GM21423 (cell line): Measurements from ENCODE around the gene PLPP4.
"Not testable (repeated sequence)": the region's sequence is repeated elsewhere in the genome, so short reads cannot be mapped to it uniquely, and the experiment has no call there.

Source experiments
- ATAC-seq: cut with Tn5 transposase; IDR thresholded peaks from one replicate; pipeline ENCODE4 v1.9.1; 2021; ENCODE audit warnings: mild to moderate bottlenecking, moderate library complexity; ENCODE audit not compliant: unreplicated experiment

Gene PLPP4

GRCh38 chr10:120485946-120486345, 28.9 kb downstream of the PLPP4 start:
- ATAC-seq, result no peak

- ATAC-seq, result no peak
These were observed 29.7 kb downstream of the PLPP4 start for GRCh38 chr10:120486671-120487205.

GRCh38 chr10:120490288-120490687, 33.3 kb downstream of the PLPP4 start:
- ATAC-seq, result no peak

GRCh38 chr10:120492346-120492745, 35.3 kb downstream of the PLPP4 start:
- no peak for ATAC-seq

- ATAC-seq, result peak; percentile 65
These were observed 36.6 kb downstream of the PLPP4 start for GRCh38 chr10:120493411-120494312.

GRCh38 chr10:120494313-120494710, 37.3 kb downstream of the PLPP4 start:
- ATAC-seq, result no peak

- no peak for ATAC-seq
These were observed 38.4 kb downstream of the PLPP4 start for GRCh38 chr10:120495226-120496009.

- ATAC-seq, result no peak
These were observed 42.9 kb downstream of the PLPP4 start for GRCh38 chr10:120499883-120500282.

GRCh38 chr10:120503689-120504088, 46.7 kb downstream of the PLPP4 start:
- no peak for ATAC-seq

GRCh38 chr10:120504227-120504626, 47.2 kb downstream of the PLPP4 start:
- ATAC-seq, result not testable (repeated sequence)

- ATAC-seq, result no peak
These were observed 48.0 kb downstream of the PLPP4 start for GRCh38 chr10:120505056-120505455.

GRCh38 chr10:120505866-120506265, 48.8 kb downstream of the PLPP4 start:
- ATAC-seq, result no peak

GRCh38 chr10:120506674-120507073, 49.6 kb downstream of the PLPP4 start:
- ATAC-seq, result no peak

GRCh38 chr10:120507175-120507574, 50.1 kb downstream of the PLPP4 start:
- no peak for ATAC-seq

- ATAC-seq, result no peak
These were observed 50.6 kb downstream of the PLPP4 start for GRCh38 chr10:120507651-120508050.

- ATAC-seq, result no peak
These were observed 51.4 kb downstream of the PLPP4 start for GRCh38 chr10:120508393-120508792.

GRCh38 chr10:120508966-120509365, 51.9 kb downstream of the PLPP4 start:
- no peak for ATAC-seq

- ATAC-seq, result no peak
These were observed 54.1 kb downstream of the PLPP4 start for GRCh38 chr10:120511165-120511564.

- ATAC-seq, result no peak
These were observed 56.3 kb downstream of the PLPP4 start for GRCh38 chr10:120513307-120513796.

- ATAC-seq, result no peak
These were observed 57.1 kb downstream of the PLPP4 start for GRCh38 chr10:120514035-120514620.

GRCh38 chr10:120514959-120515358, 57.9 kb downstream of the PLPP4 start:
- ATAC-seq, result no peak
